ENCODE measurements around the gene FBXO28.
"Not testable (repeated sequence)": the region's sequence is repeated elsewhere in the genome, so short reads cannot be mapped to it uniquely, and the experiment has no call there.

Gene FBXO28

GRCh38 chr1:224205438-224205840 is 91.5 kb downstream of the FBXO28 start:
- TF ChIP-seq ARNTL (CRISPR knock-in tag; IDR thresholded peaks at IDR 0.05; ENCODE audit: borderline replicate concordance, low read depth) (no peak), POU6F1 (CRISPR knock-in tag; IDR thresholded peaks at IDR 0.05; ENCODE audit: borderline replicate concordance, low read depth) (no peak), RARB (CRISPR knock-in tag; IDR thresholded peaks at IDR 0.05) (no peak)
- peak; percentile 67 for ATAC-seq

GRCh38 chr1:224205931-224206538 is 92.1 kb downstream of the FBXO28 start:
- not testable (repeated sequence) for ATAC-seq

GRCh38 chr1:224211206-224211962 is 97.5 kb downstream of the FBXO28 start:
- ATAC-seq: peak; percentile 84
- TF ChIP-seq CSDC2 (CRISPR knock-in tag; IDR thresholded peaks at IDR 0.05) (no peak), ARNTL (CRISPR knock-in tag; IDR thresholded peaks at IDR 0.05; ENCODE audit: borderline replicate concordance, low read depth) (no peak), ZC3H10 (CRISPR knock-in tag; IDR thresholded peaks at IDR 0.05) (no peak), ISL1 (CRISPR knock-in tag; IDR thresholded peaks at IDR 0.05) (no peak), ESRRG (CRISPR knock-in tag; IDR thresholded peaks at IDR 0.05) (no peak), ZNF8 (CRISPR knock-in tag; IDR thresholded peaks at IDR 0.05) (no peak)
- TF ChIP-seq, protein P1, sequence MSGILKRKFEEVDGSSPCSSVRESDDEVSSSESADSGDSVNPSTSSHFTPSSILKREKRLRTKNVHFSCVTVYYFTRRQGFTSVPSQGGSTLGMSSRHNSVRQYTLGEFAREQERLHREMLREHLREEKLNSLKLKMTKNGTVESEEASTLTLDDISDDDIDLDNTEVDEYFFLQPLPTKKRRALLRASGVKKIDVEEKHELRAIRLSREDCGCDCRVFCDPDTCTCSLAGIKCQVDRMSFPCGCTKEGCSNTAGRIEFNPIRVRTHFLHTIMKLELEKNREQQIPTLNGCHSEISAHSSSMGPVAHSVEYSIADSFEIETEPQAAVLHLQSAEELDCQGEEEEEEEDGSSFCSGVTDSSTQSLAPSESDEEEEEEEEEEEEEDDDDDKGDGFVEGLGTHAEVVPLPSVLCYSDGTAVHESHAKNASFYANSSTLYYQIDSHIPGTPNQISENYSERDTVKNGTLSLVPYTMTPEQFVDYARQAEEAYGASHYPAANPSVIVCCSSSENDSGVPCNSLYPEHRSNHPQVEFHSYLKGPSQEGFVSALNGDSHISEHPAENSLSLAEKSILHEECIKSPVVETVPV (CRISPR knock-in tag; IDR thresholded peaks at IDR 0.05): no peak
- TF ChIP-seq, protein P2, sequence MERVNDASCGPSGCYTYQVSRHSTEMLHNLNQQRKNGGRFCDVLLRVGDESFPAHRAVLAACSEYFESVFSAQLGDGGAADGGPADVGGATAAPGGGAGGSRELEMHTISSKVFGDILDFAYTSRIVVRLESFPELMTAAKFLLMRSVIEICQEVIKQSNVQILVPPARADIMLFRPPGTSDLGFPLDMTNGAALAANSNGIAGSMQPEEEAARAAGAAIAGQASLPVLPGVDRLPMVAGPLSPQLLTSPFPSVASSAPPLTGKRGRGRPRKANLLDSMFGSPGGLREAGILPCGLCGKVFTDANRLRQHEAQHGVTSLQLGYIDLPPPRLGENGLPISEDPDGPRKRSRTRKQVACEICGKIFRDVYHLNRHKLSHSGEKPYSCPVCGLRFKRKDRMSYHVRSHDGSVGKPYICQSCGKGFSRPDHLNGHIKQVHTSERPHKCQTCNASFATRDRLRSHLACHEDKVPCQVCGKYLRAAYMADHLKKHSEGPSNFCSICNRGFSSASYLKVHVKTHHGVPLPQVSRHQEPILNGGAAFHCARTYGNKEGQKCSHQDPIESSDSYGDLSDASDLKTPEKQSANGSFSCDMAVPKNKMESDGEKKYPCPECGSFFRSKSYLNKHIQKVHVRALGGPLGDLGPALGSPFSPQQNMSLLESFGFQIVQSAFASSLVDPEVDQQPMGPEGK (CRISPR knock-in tag; IDR thresholded peaks at IDR 0.05; ENCODE audit: borderline replicate concordance): no peak

All from SK-N-SH treated with all-trans-retinoic acid at 6 μM for 48 hours (cell line).